ENCODE results near the gene SCAPER.
"Not testable (repeated sequence)": the region's sequence is repeated elsewhere in the genome, so short reads cannot be mapped to it uniquely, and the experiment has no call there.

Gene SCAPER

GRCh38 chr15:76787273-76787672, 117.9 kb downstream of the SCAPER start:
- no peak for DNase-seq (ENCODE audit: low read depth in 2 of 2)

- no peak for DNase-seq (ENCODE audit: low read depth in 2 of 2)
Measured at GRCh38 chr15:76776969-76777368, 128.2 kb downstream of the SCAPER start.

- DNase-seq (ENCODE audit: low read depth in 2 of 2): no peak
Measured at GRCh38 chr15:76776480-76776879, 128.7 kb downstream of the SCAPER start.

GRCh38 chr15:76773234-76773633, 131.9 kb downstream of the SCAPER start:
- DNase-seq (ENCODE audit: low read depth in 2 of 2): no peak

- no peak for DNase-seq (ENCODE audit: low read depth in 2 of 2)
Measured at GRCh38 chr15:76772776-76773175, 132.4 kb downstream of the SCAPER start.

GRCh38 chr15:76764004-76764403, 141.1 kb downstream of the SCAPER start:
- no peak for DNase-seq (ENCODE audit: low read depth in 2 of 2)

- DNase-seq (ENCODE audit: low read depth in 2 of 2): no peak
Measured at GRCh38 chr15:76763554-76763953, 141.6 kb downstream of the SCAPER start.

GRCh38 chr15:76756381-76756780, 148.8 kb downstream of the SCAPER start:
- no peak for DNase-seq (ENCODE audit: low read depth in 2 of 2)

GRCh38 chr15:76753771-76754170, 151.4 kb downstream of the SCAPER start:
- no peak for DNase-seq (ENCODE audit: low read depth in 2 of 2)

- no peak for DNase-seq (ENCODE audit: low read depth in 2 of 2)
Measured at GRCh38 chr15:76753131-76753530, 152.0 kb downstream of the SCAPER start.

- DNase-seq (ENCODE audit: low read depth in 2 of 2): no peak
Measured at GRCh38 chr15:76752549-76752948, 152.6 kb downstream of the SCAPER start.

- DNase-seq (ENCODE audit: low read depth in 2 of 2): no peak
Measured at GRCh38 chr15:76737573-76737972, 167.6 kb downstream of the SCAPER start.

- DNase-seq (ENCODE audit: low read depth in 2 of 2): not testable (repeated sequence)
Measured at GRCh38 chr15:76732321-76732720, 172.8 kb downstream of the SCAPER start.

GRCh38 chr15:76730262-76730661, 174.9 kb downstream of the SCAPER start:
- DNase-seq (ENCODE audit: low read depth in 2 of 2): no peak

- DNase-seq (ENCODE audit: low read depth in 2 of 2): no peak
Measured at GRCh38 chr15:76718863-76719262, 186.3 kb downstream of the SCAPER start.

GRCh38 chr15:76714950-76715349, 190.2 kb downstream of the SCAPER start:
- DNase-seq (ENCODE audit: low read depth in 2 of 2): no peak

- DNase-seq (ENCODE audit: low read depth in 2 of 2): no peak
Measured at GRCh38 chr15:76711351-76711827, 193.8 kb downstream of the SCAPER start.

- not testable (repeated sequence) for DNase-seq (ENCODE audit: low read depth in 2 of 2)
Measured at GRCh38 chr15:76704032-76704431, 201.1 kb downstream of the SCAPER start.

GRCh38 chr15:76696840-76697239, 208.3 kb downstream of the SCAPER start:
- no peak for DNase-seq (ENCODE audit: low read depth in 2 of 2)

GRCh38 chr15:76692546-76692945, 212.6 kb downstream of the SCAPER start:
- not testable (repeated sequence) for DNase-seq (ENCODE audit: low read depth in 2 of 2)

- not testable (repeated sequence) for DNase-seq (ENCODE audit: low read depth in 2 of 2)
Measured at GRCh38 chr15:76687592-76687991, 217.5 kb downstream of the SCAPER start.

GRCh38 chr15:76684002-76684401, 221.1 kb downstream of the SCAPER start:
- no peak for DNase-seq (ENCODE audit: low read depth in 2 of 2)

GRCh38 chr15:76682833-76683232, 222.3 kb downstream of the SCAPER start:
- DNase-seq (ENCODE audit: low read depth in 2 of 2): no peak

- no peak for DNase-seq (ENCODE audit: low read depth in 2 of 2)
Measured at GRCh38 chr15:76682259-76682658, 222.9 kb downstream of the SCAPER start.

Data from fibroblast of skin of left quadriceps (primary cell).